ENCODE results near the gene TCTN1.

TCTN1 gene

GRCh38 chr12:110686294-110686903 lies 72.5 kb downstream of the TCTN1 start:
- DNase-seq, result no peak

- DNase-seq, result no peak
These were observed 73.7 kb downstream of the TCTN1 start for GRCh38 chr12:110687396-110688169.

- peak in 1 of 2 experiments; percentile 24 for DNase-seq
These were observed 74.7 kb downstream of the TCTN1 start, which contains the start of gene HVCN1 for GRCh38 chr12:110688446-110689280. Gene HVCN1 (minus strand): TSS chr12:110689115. CDS start chr12:110683245, 5,870 bp downstream.

GRCh38 chr12:110689281-110690126 lies 75.6 kb downstream of the TCTN1 start:
- DNase-seq, result peak; percentile 59 to 66

GRCh38 chr12:110690127-110690430 lies 76.2 kb downstream of the TCTN1 start:
- DNase-seq, result no peak

GRCh38 chr12:110693731-110694130 lies 79.8 kb downstream of the TCTN1 start:
- DNase-seq, result no peak

- DNase-seq, result no peak
These were observed 80.5 kb downstream of the TCTN1 start for GRCh38 chr12:110694330-110694901.

GRCh38 chr12:110696283-110696682 lies 82.4 kb downstream of the TCTN1 start:
- DNase-seq, result no peak

- DNase-seq, result no peak
These were observed 83.3 kb downstream of the TCTN1 start for GRCh38 chr12:110697236-110697635.

GRCh38 chr12:110698171-110698902 lies 84.4 kb downstream of the TCTN1 start:
- peak; percentile 72 to 82 for DNase-seq
